ENCODE measurements around the gene GARIN5B. TPM values are rescaled to one million over a fixed set of nuclear protein-coding genes. Genes with fewer than 3 reads are reported as not detected.

The GARIN5B gene
- total RNA-seq, 1 experiment from 2014 or later: not detected

DNA sequence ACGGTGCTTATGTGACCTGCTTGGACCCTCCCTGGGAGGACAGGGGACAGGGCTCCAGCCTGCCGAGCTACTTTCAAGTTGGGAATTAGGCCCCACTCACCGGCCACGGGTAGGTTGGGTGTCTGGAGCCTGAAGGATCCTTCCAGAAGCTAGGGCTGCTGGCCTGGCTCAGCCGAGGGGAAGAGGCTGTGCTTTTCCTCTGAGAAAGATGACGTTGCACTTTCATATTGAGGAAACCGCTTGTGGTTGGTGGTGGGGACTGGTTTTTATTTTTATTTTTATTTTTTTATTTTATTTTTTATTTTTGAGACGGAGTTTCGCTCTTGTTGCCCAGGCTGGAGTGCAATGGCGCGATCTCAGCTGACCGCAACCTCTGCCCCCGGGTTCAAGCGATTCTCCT lies 37.9 kb downstream of the GARIN5B start, which contains the start of gene TMEM150B:
Gene TMEM150B (minus strand): TSS at position 170 of the 400 bp plus-strand sequence. CDS start 4,305 bp downstream, outside the sequence.
- Histone ChIP-seq H3K27ac (ENCODE audit: low read length) (no peak within 1 kb of the TSS), H3K36me3 (ENCODE audit: low read depth, low read length) (no peaks in the 10 kb centered on the region), H3K9ac (ENCODE audit: low read length) (no peak within 1 kb of the TSS), H3K4me1 (ENCODE audit: insufficient read depth, low read length) (peaks cover 9% of the 10 kb centered on the region), H3K4me3 (ENCODE audit: low read length) (no peak within 1 kb of the TSS), H3K27me3 (ENCODE audit: low read length) (no peaks in the 10 kb centered on the region), H3K9me2 (replicated peaks; ENCODE audit: low read length) (no peaks in the 10 kb centered on the region), H4K20me1 (ENCODE audit: low read length) (no peaks in the 10 kb centered on the region), H3K9me3 (ENCODE audit: low read length) (no peaks in the 10 kb centered on the region), H3K79me2 (ENCODE audit: low read length) (no peaks in the 10 kb centered on the region), H3F3A (ENCODE audit: low read length, unreplicated experiment) (no peaks in the 10 kb centered on the region), H3K4me2 (ENCODE audit: low read length) (no peak within 1 kb of the TSS), H2AFZ (ENCODE audit: low read length) (no peak within 1 kb of the TSS)
- ChIA-PET CTCF (no interaction called here), POLR2A (ENCODE audit: unreplicated experiment) (no interaction called here)
- ATAC-seq (no peak), DNase-seq (no peak)
- no peak for TF ChIP-seq EZH2 (IDR thresholded peaks at IDR 0.05; ENCODE audit: low read length, unreplicated experiment)
- TF ChIP-seq EZH2phosphoT487 (IDR thresholded peaks at IDR 0.05; ENCODE audit: borderline replicate concordance, low read length): no peak
- TF ChIP-seq CTCF (conservative IDR thresholded peaks at IDR 0.05; ENCODE audit: low read depth, low read length): no peak
- BruUV-seq (replicated peaks): no TSS peak
- intact Hi-C loops (cut with micrococcal nuclease): no loop called here

- no peaks in the 10 kb centered on the region for H4K20me1 ChIP-seq (ENCODE audit: low read length)
- no peaks in the 10 kb centered on the region for H3K27me3 ChIP-seq (ENCODE audit: low read length)
- no peak overlapping the region for H3K9ac ChIP-seq (ENCODE audit: low read length)
- intact Hi-C loops (cut with micrococcal nuclease): no loop called here
- H3K4me2 ChIP-seq (ENCODE audit: low read length): no peak overlapping the region
- no peak overlapping the region for H3K27ac ChIP-seq (ENCODE audit: low read length)
- no peak for ATAC-seq
- CTCF ChIA-PET: no interaction called here
- POLR2A ChIA-PET (ENCODE audit: unreplicated experiment): no interaction called here
- no peaks in the 10 kb centered on the region for H3K79me2 ChIP-seq (ENCODE audit: low read length)
- no peaks in the 10 kb centered on the region for H3K9me3 ChIP-seq (ENCODE audit: low read length)
- H3K9me2 ChIP-seq (replicated peaks; ENCODE audit: low read length): no peaks in the 10 kb centered on the region
- TF ChIP-seq EZH2phosphoT487 (IDR thresholded peaks at IDR 0.05; ENCODE audit: borderline replicate concordance, low read length): no peak
- no peak for TF ChIP-seq CTCF (conservative IDR thresholded peaks at IDR 0.05; ENCODE audit: low read depth, low read length)
- no peak for TF ChIP-seq EZH2 (IDR thresholded peaks at IDR 0.05; ENCODE audit: low read length, unreplicated experiment)
- H3K4me3 ChIP-seq (ENCODE audit: low read length): no peak overlapping the region
- H3F3A ChIP-seq (ENCODE audit: low read length, unreplicated experiment): no peaks in the 10 kb centered on the region
- no peak overlapping the region for H2AFZ ChIP-seq (ENCODE audit: low read length)
- no TSS peak for BruUV-seq (replicated peaks)
- H3K36me3 ChIP-seq (ENCODE audit: low read depth, low read length): no peaks in the 10 kb centered on the region
- H3K4me1 ChIP-seq (ENCODE audit: insufficient read depth, low read length): peaks cover 9% of the 10 kb centered on the region
- no peak for DNase-seq
These were observed 38.4 kb downstream of the GARIN5B start for GRCh38 chr19:55324662-55325061.

- no peaks in the 10 kb centered on the region for H3K27me3 ChIP-seq (ENCODE audit: low read length)
- no peak overlapping the region for H3K9ac ChIP-seq (ENCODE audit: low read length)
- intact Hi-C loops (cut with micrococcal nuclease): no loop called here
- no peak for ATAC-seq
- BruUV-seq (replicated peaks): no TSS peak
- H2AFZ ChIP-seq (ENCODE audit: low read length): no peak overlapping the region
- H3K27ac ChIP-seq (ENCODE audit: low read length): no peak overlapping the region
- H3K4me3 ChIP-seq (ENCODE audit: low read length): no peak overlapping the region
- no peaks in the 10 kb centered on the region for H3K9me2 ChIP-seq (replicated peaks; ENCODE audit: low read length)
- no peaks in the 10 kb centered on the region for H3K4me1 ChIP-seq (ENCODE audit: insufficient read depth, low read length)
- H3K4me2 ChIP-seq (ENCODE audit: low read length): no peak overlapping the region
- H3F3A ChIP-seq (ENCODE audit: low read length, unreplicated experiment): no peaks in the 10 kb centered on the region
- H3K9me3 ChIP-seq (ENCODE audit: low read length): no peaks in the 10 kb centered on the region
- CTCF ChIA-PET: no interaction called here
- no peaks in the 10 kb centered on the region for H3K79me2 ChIP-seq (ENCODE audit: low read length)
- no peaks in the 10 kb centered on the region for H3K36me3 ChIP-seq (ENCODE audit: low read depth, low read length)
- TF ChIP-seq EZH2 (IDR thresholded peaks at IDR 0.05; ENCODE audit: low read length, unreplicated experiment) (no peak), CTCF (conservative IDR thresholded peaks at IDR 0.05; ENCODE audit: low read depth, low read length) (no peak), EZH2phosphoT487 (IDR thresholded peaks at IDR 0.05; ENCODE audit: borderline replicate concordance, low read length) (no peak)
- H4K20me1 ChIP-seq (ENCODE audit: low read length): no peaks in the 10 kb centered on the region
- POLR2A ChIA-PET (ENCODE audit: unreplicated experiment): no interaction called here
- DNase-seq: no peak
These were observed 40.7 kb downstream of the GARIN5B start for GRCh38 chr19:55322204-55322885.

All from PC-3 (cell line).